GM10847 (cell line): Measurements from ENCODE around the gene TAF5.

Experiments
- POLR2A ChIP-seq: IDR thresholded peaks from 2 replicates; pipeline ENCODE4 v1.6.1; 2011; ENCODE audit not compliant: insufficient read length; ENCODE audit errors: extremely low read depth

Gene TAF5

GRCh38 chr10:103397191-103397825, 29.5 kb downstream of the TAF5 start:
- no peak for TF ChIP-seq POLR2A

GRCh38 chr10:103413564-103413963, 45.8 kb downstream of the TAF5 start:
- TF ChIP-seq POLR2A: no peak

GRCh38 chr10:103415581-103415980, 47.8 kb downstream of the TAF5 start:
- TF ChIP-seq POLR2A: no peak

- TF ChIP-seq POLR2A: no peak
Measured at GRCh38 chr10:103416436-103417147, 48.8 kb downstream of the TAF5 start.

- TF ChIP-seq POLR2A: no peak
Measured at GRCh38 chr10:103417601-103418000, 49.8 kb downstream of the TAF5 start.

GRCh38 chr10:103419101-103419500, 51.3 kb downstream of the TAF5 start:
- no peak for TF ChIP-seq POLR2A

GRCh38 chr10:103423748-103424147, 56.0 kb downstream of the TAF5 start:
- no peak for TF ChIP-seq POLR2A

GRCh38 chr10:103427866-103428265, 60.1 kb downstream of the TAF5 start:
- TF ChIP-seq POLR2A: no peak

- TF ChIP-seq POLR2A: no peak
Measured at GRCh38 chr10:103428989-103429643, 61.3 kb downstream of the TAF5 start.

GRCh38 chr10:103429647-103430046, 61.9 kb downstream of the TAF5 start:
- TF ChIP-seq POLR2A: no peak

- TF ChIP-seq POLR2A: no peak
Measured at GRCh38 chr10:103431902-103432301, 64.1 kb downstream of the TAF5 start.

- no peak for TF ChIP-seq POLR2A
Measured at GRCh38 chr10:103433858-103434257, 66.1 kb downstream of the TAF5 start.
